GM23338 (cell line): ENCODE data around the gene POR. TPM values are rescaled to one million over a fixed set of nuclear protein-coding genes. Genes with fewer than 3 reads are reported as not detected.

Experiments
- ATAC-seq: fragments of 200-7000 bp; cut with Tn5 transposase; 3 replicates; pipeline ENCODE4 v1.9.1; 2020
- DNase-seq: peaks from one replicate; pipeline ENCODE4 v3.0.0-alpha.2; 2015; ENCODE audit warnings: low spot score
- H2AFZ ChIP-seq: fragments of 200-600 bp; sonication (generic); 2 replicates; pipeline ENCODE4 v1.8.0; 2016; ENCODE audit warnings: antibody characterized with exemption, mild to moderate bottlenecking, moderate library complexity
- H3F3A ChIP-seq: fragments of 200-600 bp; sonication (generic); replicated peaks from 2 replicates; pipeline ENCODE4 v1.8.0; 2017; ENCODE audit warnings: antibody characterized with exemption, mixed run types, low read depth
- H3K27ac ChIP-seq: fragments of 200-600 bp; sonication (generic); 2 replicates; pipeline ENCODE4 v1.6.1; 2016; ENCODE audit warnings: low read depth
- H3K27me3 ChIP-seq: fragments of 200-600 bp; sonication (generic); 2 replicates; pipeline ENCODE4 v1.8.0; 2016; ENCODE audit warnings: mild to moderate bottlenecking, mixed run types, moderate library complexity; ENCODE audit not compliant: insufficient read depth
- H3K36me3 ChIP-seq: fragments of 200-600 bp; sonication (generic); 2 replicates; pipeline ENCODE4 v1.8.0; 2016; ENCODE audit warnings: mild to moderate bottlenecking; ENCODE audit not compliant: insufficient read depth
- H3K4me1 ChIP-seq: fragments of 200-600 bp; sonication (generic); 2 replicates; pipeline ENCODE4 v1.8.0; 2016; ENCODE audit warnings: mild to moderate bottlenecking, moderate library complexity; ENCODE audit not compliant: insufficient read depth
- H3K4me2 ChIP-seq: fragments of 200-600 bp; sonication (generic); 2 replicates; pipeline ENCODE4 v1.7.1; 2017; ENCODE audit warnings: mixed run types
- H3K4me3 ChIP-seq: fragments of 200-600 bp; sonication (generic); 2 replicates; pipeline ENCODE4 v1.6.1; 2016; ENCODE audit warnings: mixed run types
- H3K79me2 ChIP-seq: fragments of 200-600 bp; sonication (generic); replicated peaks from 2 replicates; pipeline ENCODE4 v1.8.0; 2017; ENCODE audit warnings: mild to moderate bottlenecking; ENCODE audit not compliant: insufficient read depth
- H3K9me2 ChIP-seq: fragments of 200-600 bp; sonication (generic); 2 replicates; pipeline ENCODE4 v1.8.0; 2017; ENCODE audit not compliant: insufficient read depth
- H4K20me1 ChIP-seq: fragments of 200-600 bp; sonication (generic); replicated peaks from 2 replicates; pipeline ENCODE4 v1.8.0; 2017; ENCODE audit warnings: mild to moderate bottlenecking; ENCODE audit not compliant: insufficient read depth
- H3K27ac Mint-ChIP-seq: 2 replicates; pipeline ENCODE4 v1.8.0; 2020; ENCODE audit warnings: inconsistent platforms, mild to moderate bottlenecking, moderate library complexity, mixed read lengths
- H3K27me3 Mint-ChIP-seq: 3 replicates; pipeline ENCODE4 v1.8.0; 2022; ENCODE audit warnings: low read depth, mild to moderate bottlenecking, moderate library complexity, mixed read lengths, inconsistent platforms; ENCODE audit not compliant: insufficient read depth, poor library complexity
- H3K36me3 Mint-ChIP-seq: 3 replicates; pipeline ENCODE4 v1.8.0; 2021; ENCODE audit warnings: low read depth, mild to moderate bottlenecking, inconsistent platforms, moderate library complexity, mixed read lengths
- H3K4me1 Mint-ChIP-seq: 3 replicates; pipeline ENCODE4 v1.8.0; 2020; ENCODE audit warnings: mild to moderate bottlenecking, inconsistent platforms, mixed read lengths
- H3K4me3 Mint-ChIP-seq: 3 replicates; pipeline ENCODE4 v1.8.0; 2021; ENCODE audit warnings: moderate library complexity, mild to moderate bottlenecking, inconsistent platforms, mixed read lengths
- H3K9me3 Mint-ChIP-seq: 3 replicates; pipeline ENCODE4 v1.8.0; 2020; ENCODE audit warnings: moderate library complexity, mild to moderate bottlenecking, inconsistent platforms, mixed read lengths
- EZH2 ChIP-seq: fragments of 200-600 bp; sonication (generic); IDR thresholded peaks from one replicate; pipeline ENCODE4 v1.8.0; 2017; ENCODE audit warnings: antibody characterized with exemption, mild to moderate bottlenecking, low read depth; ENCODE audit not compliant: unreplicated experiment
- EZH2phosphoT487 ChIP-seq: fragments of 200-600 bp; sonication (generic); IDR thresholded peaks from one replicate; pipeline ENCODE4 v1.8.1; 2018; ENCODE audit warnings: antibody characterized with exemption; ENCODE audit not compliant: unreplicated experiment
- NANOG ChIP-seq: IDR thresholded peaks from 2 replicates; pipeline ENCODE4 v1.6.1; 2016; ENCODE audit warnings: antibody characterized with exemption, borderline replicate concordance
- POLR2AphosphoS5 ChIP-seq: IDR thresholded peaks from 2 replicates; pipeline ENCODE4 v1.6.1; 2016; ENCODE audit warnings: antibody characterized with exemption, low read depth
- STAT1 ChIP-seq: IDR thresholded peaks from one replicate; pipeline ENCODE4 v1.6.1; 2016; ENCODE audit warnings: antibody characterized with exemption; ENCODE audit not compliant: unreplicated experiment
- ZNF331 ChIP-seq: fragments of 250-450 bp; sonication (Bioruptor Pico); IDR thresholded peaks from 2 replicates; pipeline ENCODE4 v1.5.0; 2020; ENCODE audit warnings: low read depth, mild to moderate bottlenecking, moderate library complexity
- ZNF462 ChIP-seq: fragments of 250-450 bp; sonication (Bioruptor Pico); IDR thresholded peaks from 2 replicates; pipeline ENCODE4 v1.5.0; 2020; ENCODE audit warnings: mild to moderate bottlenecking, moderate library complexity
- polyA plus RNA-seq: library from polyadenylated mRNA; unstranded; fragments of >200 nt; fragmentation: Nextera tagmentation; extraction: Ambion mirVana; gene quantifications from 2 replicates; pipeline ENCODE4 v1.2.1, GENCODE V29; 2016
- total RNA-seq: library from RNA; depleted of rRNA; stranded (reverse); fragments of >200 nt; shearing (Covaris generic); gene quantifications from 2 replicates; pipeline ENCODE4 v1.2.3, GENCODE V29; 2014

The POR gene
- total and polyA plus RNA-seq, 2 experiments from 2014 or later: 126 to 164 TPM

DNA sequence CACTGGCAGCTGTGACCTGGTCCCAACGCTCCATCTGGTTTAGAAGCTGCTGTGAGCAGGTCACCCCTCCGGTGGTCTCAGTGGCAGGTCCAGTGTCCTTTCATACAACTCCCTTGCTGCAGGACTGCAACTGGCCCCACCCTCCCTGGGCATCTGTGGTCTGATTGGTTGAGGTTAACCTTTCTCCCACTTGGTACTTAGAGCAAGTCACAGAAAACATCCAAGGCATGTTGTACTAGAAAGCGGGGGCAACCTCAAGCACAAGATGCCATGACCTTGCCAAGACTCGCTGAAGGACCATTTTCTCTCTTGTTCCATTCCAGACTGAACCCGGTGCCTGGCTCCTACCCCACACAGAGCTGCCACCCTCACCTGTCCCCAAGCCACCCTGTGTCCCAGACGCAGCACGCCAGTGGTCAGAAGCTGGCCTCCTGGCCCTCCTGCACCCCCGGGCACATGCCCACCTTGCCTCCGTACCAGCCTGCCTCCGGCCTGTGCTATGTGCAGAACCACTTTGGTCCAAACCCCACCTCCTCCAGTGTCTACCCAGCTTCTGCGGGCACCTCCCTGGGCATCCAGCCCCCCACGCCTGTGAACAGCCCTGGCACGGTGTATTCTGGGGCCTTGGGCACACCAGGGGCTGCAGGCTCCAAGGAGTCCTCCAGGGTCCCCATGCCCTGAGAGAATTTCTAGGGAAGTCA is 27.1 kb upstream of the POR start:
- Histone ChIP-seq H3K27ac (no peak overlapping the region), H3K79me2 (peaks cover 2% of the 10 kb centered on the region; the same call in 1 of the 2 replicates), H3F3A (no peaks in the 10 kb centered on the region), H3K9me2 (no peaks in the 10 kb centered on the region), H3K4me1 (no peaks in the 10 kb centered on the region), H3K36me3 (peaks cover 23% of the 10 kb centered on the region), H4K20me1 (no peaks in the 10 kb centered on the region; the same call in 1 of the 2 replicates), H2AFZ (no peak overlapping the region), H3K4me2 (no peak overlapping the region), H3K27me3 (no peaks in the 10 kb centered on the region), H3K4me3 (no peak overlapping the region)
- DNase-seq (no peak), ATAC-seq (no peak)
- TF ChIP-seq ZNF331: no peak
- TF ChIP-seq NANOG: no peak
- TF ChIP-seq EZH2: no peak
- no peak for TF ChIP-seq STAT1
- Mint-ChIP-seq H3K4me1 (peaks cover 2% of the 10 kb centered on the region; the same call in 1 of the 3 replicates), H3K27me3 (peaks cover 16% of the 10 kb centered on the region), H3K36me3 (peaks cover 55% of the 10 kb centered on the region), H3K27ac (no peak overlapping the region), H3K9me3 (peaks cover 2% of the 10 kb centered on the region; the same call in 1 of the 3 replicates), H3K4me3 (no peak overlapping the region)

DNA sequence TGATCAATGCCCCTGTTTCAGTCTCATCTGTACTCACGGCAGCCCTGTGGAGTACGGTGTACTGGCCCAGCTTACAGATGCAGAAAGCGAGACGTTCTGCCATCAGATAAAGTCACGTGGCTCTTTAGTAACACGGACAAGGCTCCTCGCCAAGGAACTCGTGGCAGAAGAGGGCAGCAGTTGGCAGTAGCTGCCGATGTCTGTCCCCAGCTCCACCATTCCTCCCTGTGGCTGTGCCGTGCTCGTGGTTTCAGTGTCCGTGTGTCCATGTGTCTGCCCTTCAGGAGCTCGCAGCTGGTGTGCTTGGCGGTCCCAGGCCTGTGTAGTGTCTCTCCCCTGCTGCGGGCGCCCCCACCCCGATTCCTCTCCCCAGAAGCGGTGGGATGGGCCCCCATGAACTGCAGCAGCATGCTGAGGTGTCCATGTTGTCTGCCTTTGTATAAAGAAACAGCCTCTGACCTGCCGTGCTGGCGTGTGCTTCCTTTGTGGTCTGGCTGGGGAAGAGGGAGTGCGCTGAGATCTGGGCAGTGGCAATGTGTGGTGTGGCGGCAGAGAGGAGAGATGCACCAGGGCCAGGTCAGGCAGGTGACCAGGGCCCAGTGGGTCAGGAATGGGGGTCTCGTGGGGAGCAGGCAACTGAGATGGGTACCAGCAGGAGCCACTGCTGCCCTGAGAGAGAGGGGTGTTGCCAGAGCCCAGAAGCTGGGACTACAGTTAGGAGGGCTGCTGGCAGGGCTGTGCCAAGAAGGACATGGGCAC is 26.3 kb upstream of the POR start:
- H3K9me3 Mint-ChIP-seq: peaks cover 2% of the 10 kb centered on the region; the same call in 1 of the 3 replicates
- DNase-seq (no peak), ATAC-seq (no peak)
- no peaks in the 10 kb centered on the region for H3F3A ChIP-seq
- no peaks in the 10 kb centered on the region for H3K79me2 ChIP-seq
- H3K9me2 ChIP-seq: no peaks in the 10 kb centered on the region
- H3K27me3 ChIP-seq: no peaks in the 10 kb centered on the region
- peaks cover 2% of the 10 kb centered on the region; the same call in 1 of the 3 replicates for H3K4me1 Mint-ChIP-seq
- no peak overlapping the region for H3K27ac ChIP-seq
- no peak overlapping the region for H2AFZ ChIP-seq
- H3K4me3 ChIP-seq: no peak overlapping the region
- H3K4me1 ChIP-seq: no peaks in the 10 kb centered on the region
- H3K4me3 Mint-ChIP-seq: no peak overlapping the region
- peaks cover 46% of the 10 kb centered on the region for H3K36me3 Mint-ChIP-seq
- no peak overlapping the region for H3K4me2 ChIP-seq
- no peak for TF ChIP-seq EZH2phosphoT487
- TF ChIP-seq POLR2AphosphoS5: 0 out of 2 replicates have a peak, but pooled peaks have one; percentile 12
- no peak for TF ChIP-seq ZNF331
- no peak for TF ChIP-seq ZNF462 (CRISPR knock-in tag)
- no peak overlapping the region for H3K27ac Mint-ChIP-seq
- peaks cover 12% of the 10 kb centered on the region for H3K27me3 Mint-ChIP-seq
- no peaks in the 10 kb centered on the region; the same call in 1 of the 2 replicates for H4K20me1 ChIP-seq
- peaks cover 16% of the 10 kb centered on the region for H3K36me3 ChIP-seq
